ENCODE results near the gene PIP4K2C. TPM values are rescaled to one million over a fixed set of nuclear protein-coding genes. Genes with fewer than 3 reads are reported as not detected.

PIP4K2C gene
- polyA plus RNA-seq (2011; rRNA removed), result 60.9 and 62.9 TPM in 2 replicates
- 22.6 and 29.7 TPM in 2 replicates for polyA plus RNA-seq (2012; cell fraction: cytosol; rRNA removed)
- polyA plus RNA-seq (2012; cell fraction: nucleus; rRNA removed), result 17.0 and 22.1 TPM in 2 replicates
- 30.5 to 35.7 TPM (median 35.3 TPM) in 3 replicates for polyA plus RNA-seq (2017; fragmentation: RNase III; extraction: RNeasy Plus Mini Kit Qiagen cat#74134 plus additional on column Dnase treatment)
- 29.9 and 32.3 TPM in 2 replicates for polyA minus RNA-seq (2011; rRNA and poly(A)+ RNA removed)

DNA sequence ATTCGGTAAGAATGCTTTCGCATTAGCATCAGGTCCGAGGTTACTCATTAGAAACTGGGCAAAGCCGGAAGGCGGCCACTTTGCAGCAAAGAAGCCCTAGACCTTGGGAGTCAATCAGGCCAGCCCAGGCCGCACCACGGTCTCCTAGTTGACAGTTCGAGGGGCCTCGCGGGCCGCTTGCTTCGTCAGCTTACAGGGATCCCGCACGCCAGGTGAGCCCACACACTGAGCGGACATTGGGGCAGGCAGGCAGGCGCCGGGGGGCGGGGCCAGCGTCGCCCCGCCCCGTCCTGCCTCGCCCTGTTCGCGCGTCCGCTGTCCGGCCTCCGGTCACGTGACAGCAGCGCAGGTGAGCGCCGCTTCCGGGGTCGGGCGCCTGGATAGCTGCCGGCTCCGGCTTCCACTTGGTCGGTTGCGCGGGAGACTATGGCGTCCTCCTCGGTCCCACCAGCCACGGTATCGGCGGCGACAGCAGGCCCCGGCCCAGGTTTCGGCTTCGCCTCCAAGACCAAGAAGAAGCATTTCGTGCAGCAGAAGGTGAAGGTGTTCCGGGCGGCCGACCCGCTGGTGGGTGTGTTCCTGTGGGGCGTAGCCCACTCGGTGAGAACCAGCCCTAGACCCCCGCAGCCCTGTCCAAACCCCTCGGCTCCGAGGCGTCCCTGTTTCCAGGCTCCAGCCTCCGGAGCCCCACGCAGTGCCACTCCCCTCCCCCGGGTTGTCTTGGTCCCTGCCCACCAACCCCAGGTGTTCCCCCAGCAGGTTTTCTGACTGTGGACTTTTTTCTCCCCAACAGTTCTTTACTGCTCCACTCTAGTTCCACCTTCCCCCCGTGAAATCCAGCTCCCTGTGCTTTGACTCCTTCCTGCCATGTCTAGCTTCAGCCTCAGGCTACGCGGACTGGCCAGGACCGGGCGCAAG, at the start of gene PIP4K2C:
Gene PIP4K2C (plus strand): TSS at position 329 of the 918 bp plus-strand sequence. CDS start 98 bp downstream, at position 427.
- 1% methylated on average over 41 of the region's 69 CpGs for WGBS (ENCODE audit: missing lambda C conversion rate)
- Histone ChIP-seq H3K27ac (peak within 1 kb of the TSS; percentile 84 to 91), H3K4me1 (peaks cover 12% of the 10 kb centered on the region), H3K4me2 (peak within 1 kb of the TSS; percentile 70), H3K4me3 (peak within 1 kb of the TSS; percentile 94), H3K9me3 (no peaks in the 10 kb centered on the region)
- DNase-seq (ENCODE audit: low read depth in 1 of 2, low spot score in 1 of 2) (peak; percentile 79 to 80), FAIRE-seq (no peak), ATAC-seq (peak; percentile 87 to 94)
- CTCF ChIA-PET, result interaction anchor here (0.9 to 5.5 kb wide), 11 partner anchors 8 to 165 kb away, joined by 3 to 55 read pairs (median 5); partner anchors contain the start of gene ARHGEF25
- POLR2A ChIA-PET, result interaction anchor here (0.8 to 1.7 kb wide), 6 partner anchors 9 to 46 kb away, joined by 3 to 9 read pairs (median 4); partner anchors contain the start of gene ARHGEF25
- no peak for TF ChIP-seq EHMT2 (IDR thresholded peaks at IDR 0.05; ENCODE audit: low read depth)
- TF ChIP-seq, protein P1, sequence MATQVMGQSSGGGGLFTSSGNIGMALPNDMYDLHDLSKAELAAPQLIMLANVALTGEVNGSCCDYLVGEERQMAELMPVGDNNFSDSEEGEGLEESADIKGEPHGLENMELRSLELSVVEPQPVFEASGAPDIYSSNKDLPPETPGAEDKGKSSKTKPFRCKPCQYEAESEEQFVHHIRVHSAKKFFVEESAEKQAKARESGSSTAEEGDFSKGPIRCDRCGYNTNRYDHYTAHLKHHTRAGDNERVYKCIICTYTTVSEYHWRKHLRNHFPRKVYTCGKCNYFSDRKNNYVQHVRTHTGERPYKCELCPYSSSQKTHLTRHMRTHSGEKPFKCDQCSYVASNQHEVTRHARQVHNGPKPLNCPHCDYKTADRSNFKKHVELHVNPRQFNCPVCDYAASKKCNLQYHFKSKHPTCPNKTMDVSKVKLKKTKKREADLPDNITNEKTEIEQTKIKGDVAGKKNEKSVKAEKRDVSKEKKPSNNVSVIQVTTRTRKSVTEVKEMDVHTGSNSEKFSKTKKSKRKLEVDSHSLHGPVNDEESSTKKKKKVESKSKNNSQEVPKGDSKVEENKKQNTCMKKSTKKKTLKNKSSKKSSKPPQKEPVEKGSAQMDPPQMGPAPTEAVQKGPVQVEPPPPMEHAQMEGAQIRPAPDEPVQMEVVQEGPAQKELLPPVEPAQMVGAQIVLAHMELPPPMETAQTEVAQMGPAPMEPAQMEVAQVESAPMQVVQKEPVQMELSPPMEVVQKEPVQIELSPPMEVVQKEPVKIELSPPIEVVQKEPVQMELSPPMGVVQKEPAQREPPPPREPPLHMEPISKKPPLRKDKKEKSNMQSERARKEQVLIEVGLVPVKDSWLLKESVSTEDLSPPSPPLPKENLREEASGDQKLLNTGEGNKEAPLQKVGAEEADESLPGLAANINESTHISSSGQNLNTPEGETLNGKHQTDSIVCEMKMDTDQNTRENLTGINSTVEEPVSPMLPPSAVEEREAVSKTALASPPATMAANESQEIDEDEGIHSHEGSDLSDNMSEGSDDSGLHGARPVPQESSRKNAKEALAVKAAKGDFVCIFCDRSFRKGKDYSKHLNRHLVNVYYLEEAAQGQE (IDR thresholded peaks at IDR 0.05), result no peak
- TF ChIP-seq NPAS2 (CRISPR knock-in tag; IDR thresholded peaks at IDR 0.05; ENCODE audit: borderline replicate concordance), result no peak
- TF ChIP-seq EP300 (IDR thresholded peaks at IDR 0.05), result no peak
- TF ChIP-seq ZFP36 (IDR thresholded peaks at IDR 0.05; ENCODE audit: borderline replicate concordance, partially characterized antibody), result no peak
- no peak for TF ChIP-seq NFE2L2 (conservative IDR thresholded peaks at IDR 0.05; ENCODE audit: low read length)
- TF ChIP-seq FOXS1 (CRISPR knock-in tag; IDR thresholded peaks at IDR 0.05), result no peak
- no peak for TF ChIP-seq ZNF302 (CRISPR knock-in tag; IDR thresholded peaks at IDR 0.05)
- no peak for TF ChIP-seq HDAC2 (IDR thresholded peaks at IDR 0.05)
- TF ChIP-seq EHF (CRISPR knock-in tag; IDR thresholded peaks at IDR 0.05), result no peak
- TF ChIP-seq BHLHE40 (IDR thresholded peaks at IDR 0.05; ENCODE audit: low read depth, low read length), result peak; percentile 17
- TF ChIP-seq HEYL (CRISPR knock-in tag; IDR thresholded peaks at IDR 0.05), result no peak
- TF ChIP-seq, protein P2, sequence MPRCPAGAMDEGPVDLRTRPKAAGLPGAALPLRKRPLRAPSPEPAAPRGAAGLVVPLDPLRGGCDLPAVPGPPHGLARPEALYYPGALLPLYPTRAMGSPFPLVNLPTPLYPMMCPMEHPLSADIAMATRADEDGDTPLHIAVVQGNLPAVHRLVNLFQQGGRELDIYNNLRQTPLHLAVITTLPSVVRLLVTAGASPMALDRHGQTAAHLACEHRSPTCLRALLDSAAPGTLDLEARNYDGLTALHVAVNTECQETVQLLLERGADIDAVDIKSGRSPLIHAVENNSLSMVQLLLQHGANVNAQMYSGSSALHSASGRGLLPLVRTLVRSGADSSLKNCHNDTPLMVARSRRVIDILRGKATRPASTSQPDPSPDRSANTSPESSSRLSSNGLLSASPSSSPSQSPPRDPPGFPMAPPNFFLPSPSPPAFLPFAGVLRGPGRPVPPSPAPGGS (IDR thresholded peaks at IDR 0.05), result no peak; the same call in 2 of the 3 replicates
- no peak for TF ChIP-seq TFCP2L1 (CRISPR knock-in tag; IDR thresholded peaks at IDR 0.05)
- TF ChIP-seq, protein P3, sequence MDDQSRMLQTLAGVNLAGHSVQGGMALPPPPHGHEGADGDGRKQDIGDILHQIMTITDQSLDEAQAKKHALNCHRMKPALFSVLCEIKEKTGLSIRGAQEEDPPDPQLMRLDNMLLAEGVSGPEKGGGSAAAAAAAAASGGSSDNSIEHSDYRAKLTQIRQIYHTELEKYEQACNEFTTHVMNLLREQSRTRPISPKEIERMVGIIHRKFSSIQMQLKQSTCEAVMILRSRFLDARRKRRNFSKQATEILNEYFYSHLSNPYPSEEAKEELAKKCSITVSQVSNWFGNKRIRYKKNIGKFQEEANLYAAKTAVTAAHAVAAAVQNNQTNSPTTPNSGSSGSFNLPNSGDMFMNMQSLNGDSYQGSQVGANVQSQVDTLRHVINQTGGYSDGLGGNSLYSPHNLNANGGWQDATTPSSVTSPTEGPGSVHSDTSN (IDR thresholded peaks at IDR 0.05), result peak; percentile 25; the same call in 1 of the 2 replicates
- TF ChIP-seq MAZ (IDR thresholded peaks at IDR 0.05; ENCODE audit: borderline replicate concordance, low read depth, low read length), result no peak
- no peak; the same call in 1 of the 2 replicates for TF ChIP-seq MYC (IDR thresholded peaks at IDR 0.05; ENCODE audit: borderline replicate concordance, low read length)
- TF ChIP-seq JUNB (IDR thresholded peaks at IDR 0.05), result no peak
- peak; percentile 26 to 73; a peak in 2 of 5 replicates for TF ChIP-seq JUN (IDR thresholded peaks at IDR 0.05)
- no peak for TF ChIP-seq FOSL2 (IDR thresholded peaks at IDR 0.05)
- TF ChIP-seq FOSL2 (CRISPR knock-in tag; IDR thresholded peaks at IDR 0.05), result no peak
- TF ChIP-seq ESRRA (IDR thresholded peaks at IDR 0.05; ENCODE audit: borderline replicate concordance, low read length), result no peak
- TF ChIP-seq SMC3 (IDR thresholded peaks at IDR 0.05), result no peak
- TF ChIP-seq FOSB (CRISPR knock-in tag; IDR thresholded peaks at IDR 0.05), result no peak
- TF ChIP-seq CEBPB (IDR thresholded peaks at IDR 0.05), result no peak
- no peak for TF ChIP-seq CBX2 (IDR thresholded peaks at IDR 0.05; ENCODE audit: borderline replicate concordance, low read depth)
- TF ChIP-seq, protein P4, sequence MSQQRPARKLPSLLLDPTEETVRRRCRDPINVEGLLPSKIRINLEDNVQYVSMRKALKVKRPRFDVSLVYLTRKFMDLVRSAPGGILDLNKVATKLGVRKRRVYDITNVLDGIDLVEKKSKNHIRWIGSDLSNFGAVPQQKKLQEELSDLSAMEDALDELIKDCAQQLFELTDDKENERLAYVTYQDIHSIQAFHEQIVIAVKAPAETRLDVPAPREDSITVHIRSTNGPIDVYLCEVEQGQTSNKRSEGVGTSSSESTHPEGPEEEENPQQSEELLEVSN (IDR thresholded peaks at IDR 0.05; ENCODE audit: borderline replicate concordance, low read depth), result no peak; the same call in 1 of the 2 replicates
- peak; percentile 91 for TF ChIP-seq PHF8 (IDR thresholded peaks at IDR 0.05; ENCODE audit: borderline replicate concordance, low read depth)
- no peak for TF ChIP-seq CHD2 (IDR thresholded peaks at IDR 0.05; ENCODE audit: low read length, partially characterized antibody)
- no peak for TF ChIP-seq HOXA7 (CRISPR knock-in tag; IDR thresholded peaks at IDR 0.05)
- TF ChIP-seq CHD4 (IDR thresholded peaks at IDR 0.05; ENCODE audit: borderline replicate concordance), result no peak
- TF ChIP-seq SREBF2 (IDR thresholded peaks at IDR 0.05), result no peak
- peak; percentile 77 for TF ChIP-seq POLR2A (IDR thresholded peaks at IDR 0.05; ENCODE audit: low read length)
- TF ChIP-seq, protein P5, sequence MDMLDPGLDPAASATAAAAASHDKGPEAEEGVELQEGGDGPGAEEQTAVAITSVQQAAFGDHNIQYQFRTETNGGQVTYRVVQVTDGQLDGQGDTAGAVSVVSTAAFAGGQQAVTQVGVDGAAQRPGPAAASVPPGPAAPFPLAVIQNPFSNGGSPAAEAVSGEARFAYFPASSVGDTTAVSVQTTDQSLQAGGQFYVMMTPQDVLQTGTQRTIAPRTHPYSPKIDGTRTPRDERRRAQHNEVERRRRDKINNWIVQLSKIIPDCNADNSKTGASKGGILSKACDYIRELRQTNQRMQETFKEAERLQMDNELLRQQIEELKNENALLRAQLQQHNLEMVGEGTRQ (IDR thresholded peaks at IDR 0.05), result peak; percentile 92

Measured in A549 (cell line).